IMR-90 (cell line): ENCODE results near the gene GANC. TPM values are rescaled to one million over a fixed set of nuclear protein-coding genes. Genes with fewer than 3 reads are reported as not detected.

Source experiments
- ATAC-seq: fragments of 200-7000 bp; cut with Tn5 transposase; 2 replicates; pipeline ENCODE4 v1.9.1; 2020; ENCODE audit warnings: low read depth, mild to moderate bottlenecking, moderate library complexity
- BruUV-seq: library from RNA; stranded (reverse); fragments of 400-500 nt; replicated peaks from 2 replicates; lab custom pipeline; 2021; lab: Mats Ljungman, UMichigan
- CTCF ChIA-PET: fragments of 300-600 bp; formaldehyde crosslinking; extraction: SDS; loops from one replicate; lab custom pipeline; 2021; ENCODE audit warnings: antibody characterized with exemption; lab: Yijun Ruan, JAX
- POLR2A ChIA-PET: fragments of 300-600 bp; sonication (Branson Sonifier 250); formaldehyde crosslinking; loops from one replicate; lab custom pipeline; 2022; ENCODE audit warnings: antibody characterized with exemption; ENCODE audit not compliant: unreplicated experiment; lab: Charles Lee
- DNase-seq: peaks from one replicate; pipeline ENCODE4 v3.0.0; 2013
- H2AFZ ChIP-seq: replicated peaks from 2 replicates; pipeline ENCODE3; 2013; ENCODE audit warnings: low read length, mild to moderate bottlenecking; ENCODE audit not compliant: poor library complexity
- H2AK5ac ChIP-seq: 2 replicates; pipeline ENCODE4 v1.6.1; 2013; ENCODE audit warnings: low read depth, low read length, inconsistent platforms
- H2AK9ac ChIP-seq: replicated peaks from 2 replicates; pipeline ENCODE3; 2013; ENCODE audit warnings: mild to moderate bottlenecking, low read depth, low read length, moderate library complexity; ENCODE audit not compliant: poor library complexity
- H2BK120ac ChIP-seq: 2 replicates; pipeline ENCODE4 v1.6.1; 2013; ENCODE audit warnings: low read depth, low read length, inconsistent platforms
- H2BK15ac ChIP-seq: 3 replicates; pipeline ENCODE4 v1.6.1; 2013; ENCODE audit warnings: low read depth, low read length, inconsistent platforms
- H2BK20ac ChIP-seq: 2 replicates; pipeline ENCODE4 v1.6.1; 2013; ENCODE audit warnings: low read depth, mild to moderate bottlenecking, inconsistent platforms, low read length, moderate library complexity
- H2BK5ac ChIP-seq: 2 replicates; pipeline ENCODE4 v1.6.1; 2013; ENCODE audit warnings: mild to moderate bottlenecking, low read depth, low read length, inconsistent platforms; ENCODE audit not compliant: poor library complexity, severe bottlenecking
- H3K14ac ChIP-seq: replicated peaks from 2 replicates; pipeline ENCODE4 v1.6.1; 2013; ENCODE audit warnings: low read depth, low read length, inconsistent platforms
- H3K18ac ChIP-seq: 2 replicates; pipeline ENCODE4 v1.6.1; 2013; ENCODE audit warnings: low read depth, low read length, control low read depth
- H3K23ac ChIP-seq: 2 replicates; pipeline ENCODE4 v1.6.1; 2013; ENCODE audit warnings: low read depth, low read length, inconsistent platforms
- H3K27ac ChIP-seq: 2 replicates; pipeline ENCODE4 v1.5.1; 2013; ENCODE audit warnings: mild to moderate bottlenecking, control low read depth, low read length; ENCODE audit not compliant: insufficient read depth
- H3K27me3 ChIP-seq: 2 replicates; pipeline ENCODE4 v1.6.1; 2013; ENCODE audit warnings: low read length; ENCODE audit not compliant: control insufficient read depth, insufficient read depth
- H3K36me3 ChIP-seq: 2 replicates; pipeline ENCODE4 v1.6.1; 2013; ENCODE audit warnings: low read length, mixed read lengths; ENCODE audit not compliant: control insufficient read depth, insufficient read depth
- H3K4ac ChIP-seq: 2 replicates; pipeline ENCODE4 v1.6.1; 2013; ENCODE audit warnings: low read depth, low read length, inconsistent platforms
- H3K4me1 ChIP-seq: 2 replicates; pipeline ENCODE4 v1.6.1; 2013; ENCODE audit warnings: low read length, mixed read lengths; ENCODE audit not compliant: control insufficient read depth, insufficient read depth
- H3K4me2 ChIP-seq: 2 replicates; pipeline ENCODE4 v1.6.1; 2013; ENCODE audit warnings: low read depth, mild to moderate bottlenecking, control low read depth, low read length, moderate library complexity
- H3K4me3 ChIP-seq: 2 replicates; pipeline ENCODE4 v1.5.1; 2013; ENCODE audit warnings: low read depth, mild to moderate bottlenecking, control low read depth, low read length, moderate library complexity; ENCODE audit not compliant: insufficient read depth
- H3K56ac ChIP-seq: 2 replicates; pipeline ENCODE4 v1.6.1; 2013; ENCODE audit warnings: low read length, inconsistent platforms; ENCODE audit not compliant: insufficient read depth; ENCODE audit errors: extremely low read depth
- H3K79me1 ChIP-seq, 2 experiments: 2 replicates each; pipeline ENCODE4 v1.6.1; 2013; ENCODE audit warnings: low read length in 2 of 2, inconsistent platforms in 1 of 2, low read depth in 1 of 2
- H3K9ac ChIP-seq: 2 replicates; pipeline ENCODE4 v1.6.1; 2013; ENCODE audit warnings: low read depth, low read length, control low read depth
- H3K9me1 ChIP-seq: 2 replicates; pipeline ENCODE4 v1.6.1; 2013; ENCODE audit warnings: low read length, inconsistent platforms; ENCODE audit not compliant: insufficient read depth
- H3K9me3 ChIP-seq: 2 replicates; pipeline ENCODE4 v1.6.1; 2013; ENCODE audit warnings: low read length; ENCODE audit not compliant: control insufficient read depth, insufficient read depth
- H4K20me1 ChIP-seq: 2 replicates; pipeline ENCODE4 v1.6.1; 2013; ENCODE audit warnings: low read length, inconsistent platforms; ENCODE audit not compliant: insufficient read depth
- H4K5ac ChIP-seq: 2 replicates; pipeline ENCODE4 v1.6.1; 2013; ENCODE audit warnings: mild to moderate bottlenecking, low read depth, low read length, control low read depth
- H4K8ac ChIP-seq, 2 experiments: 2 replicates each; pipeline ENCODE4 v1.6.1; 2013; ENCODE audit warnings: low read depth in 2 of 2, low read length in 2 of 2, control low read depth in 1 of 2, inconsistent platforms in 1 of 2
- H4K91ac ChIP-seq: 2 replicates; pipeline ENCODE4 v1.6.1; 2013; ENCODE audit warnings: low read depth, low read length, inconsistent platforms; ENCODE audit not compliant: insufficient read depth
- FOS ChIP-seq: fragments of 150-350 bp; IDR thresholded peaks from 2 replicates; pipeline ENCODE4 v1.6.1; 2016; ENCODE audit warnings: low read depth, low read length
- MAFK ChIP-seq: IDR thresholded peaks from 2 replicates; pipeline ENCODE4 v1.6.1; 2012; ENCODE audit warnings: low read depth, low read length, improper control_type of control experiment
- MAZ ChIP-seq: IDR thresholded peaks from 2 replicates; pipeline ENCODE4 v1.6.1; 2012; ENCODE audit warnings: low read depth, mild to moderate bottlenecking, low read length, improper control_type of control experiment, moderate library complexity, borderline replicate concordance
- MXI1 ChIP-seq: IDR thresholded peaks from 2 replicates; pipeline ENCODE4 v1.6.1; 2012; ENCODE audit warnings: low read depth, mild to moderate bottlenecking, low read length, moderate library complexity, borderline replicate concordance
- NFE2L2 ChIP-seq: fragments of 150-350 bp; IDR thresholded peaks from 2 replicates; pipeline ENCODE4 v1.6.1; 2016; ENCODE audit warnings: low read depth, mild to moderate bottlenecking, low read length
- POLR2A ChIP-seq: IDR thresholded peaks from 2 replicates; pipeline ENCODE4 v1.6.1; 2012; ENCODE audit warnings: mild to moderate bottlenecking, low read depth, low read length
- RAD21 ChIP-seq: IDR thresholded peaks from 2 replicates; pipeline ENCODE4 v1.6.1; 2012; ENCODE audit warnings: low read length, improper control_type of control experiment
- RFX5 ChIP-seq: IDR thresholded peaks from 2 replicates; pipeline ENCODE4 v1.8.0; 2012; ENCODE audit warnings: low read depth, mild to moderate bottlenecking, low read length, moderate library complexity
- USF2 ChIP-seq: fragments of 150-350 bp; IDR thresholded peaks from 2 replicates; pipeline ENCODE4 v1.6.1; 2017; ENCODE audit warnings: mild to moderate bottlenecking, antibody characterized with exemption, low read length, low read depth
- WGBS, 2 experiments: methylation state at CpG; one replicate each; pipeline versions ENCODE4 v1.1.5 to v1.1.7; 2013; ENCODE audit warnings: missing lambda C conversion rate in 2 of 2; ENCODE audit not compliant: insufficient read length in 1 of 2; ENCODE audit errors: extremely low coverage in 2 of 2; 5-methylcytosine and 5-hydroxymethylcytosine counted together
- dilution Hi-C: fragments of 300-500 bp; cut with HindIII; formaldehyde crosslinking; loops from one replicate; pipeline ENCODE4 v1.14.3; 2018; ENCODE audit warnings: low sequenced_read_pairs; ENCODE audit not compliant: unreplicated experiment
- in situ Hi-C: fragments of 300-500 bp; cut with MboI; formaldehyde crosslinking; loops from 3 replicates; pipeline ENCODE4 v1.14.3; 2019; ENCODE audit warnings: low sequenced_read_pairs, inconsistent platforms, mixed read lengths
- intact Hi-C: fragments of 100-400 bp; cut with micrococcal nuclease; formaldehyde crosslinking; loops from 2 replicates; pipeline ENCODE4 v1.10.0; 2022
- polyA plus RNA-seq, 3 experiments: library from polyadenylated mRNA; depleted of rRNA; stranded (reverse); fragments of >200 nt; gene quantifications; 2 replicates each; pipeline ENCODE4 v1.2.3, GENCODE V29; 2012; ENCODE audit warnings: low replicate concordance in 1 of 3
- total RNA-seq: library from RNA; depleted of rRNA; stranded (reverse); fragments of >200 nt; gene quantifications from 2 replicates; pipeline ENCODE4 v1.2.3, GENCODE V29; 2012
- TF ChIP-seq, protein P1 (sequence below): fragments of 150-350 bp; IDR thresholded peaks from 2 replicates; pipeline ENCODE4 v1.6.1; 2016; ENCODE audit warnings: low read depth, mild to moderate bottlenecking, low read length, moderate library complexity, borderline replicate concordance

The GANC gene
- total and polyA plus RNA-seq, 2 of the 4 experiments (the other 2 are of a cell fraction) = 7.1 to 19.2 TPM

- TF ChIP-seq, protein P1, sequence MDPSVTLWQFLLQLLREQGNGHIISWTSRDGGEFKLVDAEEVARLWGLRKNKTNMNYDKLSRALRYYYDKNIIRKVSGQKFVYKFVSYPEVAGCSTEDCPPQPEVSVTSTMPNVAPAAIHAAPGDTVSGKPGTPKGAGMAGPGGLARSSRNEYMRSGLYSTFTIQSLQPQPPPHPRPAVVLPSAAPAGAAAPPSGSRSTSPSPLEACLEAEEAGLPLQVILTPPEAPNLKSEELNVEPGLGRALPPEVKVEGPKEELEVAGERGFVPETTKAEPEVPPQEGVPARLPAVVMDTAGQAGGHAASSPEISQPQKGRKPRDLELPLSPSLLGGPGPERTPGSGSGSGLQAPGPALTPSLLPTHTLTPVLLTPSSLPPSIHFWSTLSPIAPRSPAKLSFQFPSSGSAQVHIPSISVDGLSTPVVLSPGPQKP = no peak
Measured at GRCh38 chr15:42275780-42276391, 2.9 kb downstream of the GANC start (continued).

DNA sequence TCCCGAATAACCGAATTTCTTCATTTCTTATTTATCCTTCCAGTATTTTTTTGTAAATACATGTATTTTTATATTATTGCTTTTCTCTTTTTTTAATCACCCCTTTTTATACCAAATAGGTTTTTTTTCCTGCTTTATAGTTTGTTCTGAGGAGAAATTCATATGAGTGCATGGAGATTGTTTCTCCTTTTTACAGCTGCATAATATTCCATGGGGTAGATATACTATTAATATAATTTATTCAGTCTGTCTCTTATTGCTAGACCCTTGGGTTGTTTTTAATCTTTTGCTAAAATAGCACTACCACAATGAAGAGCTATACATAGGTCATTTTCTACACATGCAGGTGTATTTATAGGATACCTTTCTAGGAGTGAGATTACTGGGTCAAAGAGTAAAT, 3.8 kb downstream of the GANC start:
- Histone ChIP-seq H4K8ac (no peak overlapping the region), H3K4me3 (no peak overlapping the region), H4K91ac (no peak overlapping the region), H2BK20ac (no peak overlapping the region), H3K4me2 (no peak overlapping the region), H3K9me3 (no peaks in the 10 kb centered on the region), H3K23ac (no peak overlapping the region), H4K20me1 (no peaks in the 10 kb centered on the region; the same call in 1 of the 2 replicates), H3K79me1 (peaks cover 8 to 22% of the 10 kb centered on the region in 2 experiments; a peak in 3 of 4 replicates), H3K56ac (no peak overlapping the region), H3K4me1 (peaks cover 5% of the 10 kb centered on the region; the same call in 1 of the 2 replicates), H2BK120ac (no peak overlapping the region), H3K27ac (no peak overlapping the region), H4K5ac (no peak overlapping the region), H2BK15ac (no peak overlapping the region), H3K36me3 (peaks cover 7% of the 10 kb centered on the region; the same call in 1 of the 2 replicates), H2AFZ (no peak overlapping the region), H2AK9ac (no peak overlapping the region), H2AK5ac (no peak overlapping the region), H3K9ac (no peak overlapping the region), H3K18ac (no peak overlapping the region), H3K14ac (no peak overlapping the region), H3K27me3 (no peaks in the 10 kb centered on the region), H2BK5ac (no peak overlapping the region), H3K9me1 (peaks cover 11% of the 10 kb centered on the region), H3K4ac (no peak overlapping the region)
- dilution Hi-C loops = no loop called here
- POLR2A ChIA-PET = no interaction called here
- DNase-seq (no peak), ATAC-seq (no peak)
- TF ChIP-seq FOS (no peak), USF2 (no peak), RFX5 (no peak), POLR2A (no peak), MXI1 (no peak), NFE2L2 (no peak), MAFK (no peak), RAD21 (no peak), MAZ (no peak)
- BruUV-seq = no TSS peak
- 100% methylated on average over 2 of the region's 2 CpGs; no CpG with 5 or more reads in 1 of the 2 experiments for WGBS, 2 experiments
- intact Hi-C loops = loop anchor here (10.0 kb wide), 1 partner anchor 178 kb away; no protein-coding TSS in a partner anchor
- CTCF ChIA-PET = no interaction called here
- in situ Hi-C loops = loop anchor here (5.0 kb wide), 1 partner anchor 101 kb away; no protein-coding TSS in a partner anchor
